ENCODE results near the gene ACTR3. TPM values are rescaled to one million over a fixed set of nuclear protein-coding genes. Genes with fewer than 3 reads are reported as not detected.

ACTR3 gene
- total RNA-seq, 1 experiment from 2014 or later, result 340 TPM

DNA sequence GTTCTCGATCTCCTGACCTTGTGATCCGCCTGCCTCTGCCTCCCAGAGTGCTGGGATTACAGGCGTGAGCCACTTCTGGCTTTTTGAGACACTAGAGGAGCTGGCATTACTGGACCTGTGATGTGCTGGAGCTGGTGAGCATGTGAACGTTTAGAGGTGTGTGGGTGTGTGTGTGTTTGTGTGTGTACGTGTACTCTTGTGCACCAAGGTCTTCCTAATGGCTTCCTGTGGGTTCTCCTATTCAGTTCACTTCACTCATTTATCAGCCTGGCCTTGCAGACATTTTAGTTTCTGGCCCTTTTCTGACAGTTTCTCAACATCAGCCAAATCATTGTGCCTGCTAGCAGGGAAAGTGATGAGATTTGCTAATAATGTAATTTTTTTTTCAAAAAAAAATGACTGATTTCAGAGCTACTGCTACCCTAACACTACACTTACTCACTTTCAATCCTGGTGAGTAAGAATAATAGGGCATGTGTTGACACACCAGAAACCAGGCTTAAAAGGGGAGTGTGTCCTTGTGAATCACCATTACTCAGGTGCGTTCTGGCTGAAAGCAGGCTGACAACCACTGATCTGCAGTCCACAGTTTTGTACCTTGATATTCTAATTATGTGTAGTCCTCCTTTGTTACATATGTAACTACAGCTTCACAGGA lies 41.0 kb upstream of the ACTR3 start:
- no peak for TF ChIP-seq CTCF (IDR thresholded peaks at IDR 0.05; ENCODE audit: insufficient read depth in 1 of 2, low read depth in 1 of 2, low read length in 1 of 2, severe bottlenecking in 1 of 2, unreplicated experiment in 1 of 2)
- POLR2A ChIA-PET, result no interaction called here
- intact Hi-C loops (cut with micrococcal nuclease; ENCODE audit: unreplicated experiment), result no loop called here
- CTCF ChIA-PET, result no interaction called here
- peaks cover 8% of the 10 kb centered on the region for H3K4me1 Mint-ChIP-seq (ENCODE audit: low read depth, unreplicated experiment)
- peaks cover 8% of the 10 kb centered on the region; the same call in 1 of the 2 replicates for H3K9me3 ChIP-seq
- H3K27ac Mint-ChIP-seq (ENCODE audit: unreplicated experiment), result no peak overlapping the region
- no peak for DNase-seq
- no peaks in the 10 kb centered on the region for H3K36me3 Mint-ChIP-seq (ENCODE audit: insufficient read depth, unreplicated experiment)
- BruUV-seq (replicated peaks), result no TSS peak
- H3K4me3 ChIP-seq (ENCODE audit: low read depth, low read length), result no peak overlapping the region
- no peaks in the 10 kb centered on the region for H3K27me3 ChIP-seq (replicated peaks; ENCODE audit: control insufficient read depth, insufficient read depth, low read length)
- H3K4me1 ChIP-seq, result peaks cover 9% of the 10 kb centered on the region; the same call in 1 of the 2 replicates
- no peaks in the 10 kb centered on the region for H3K36me3 ChIP-seq (ENCODE audit: control insufficient read depth, insufficient read depth, low read length)
- H3K9me3 Mint-ChIP-seq (ENCODE audit: unreplicated experiment), result peaks cover 12% of the 10 kb centered on the region
- H3K4me3 Mint-ChIP-seq (ENCODE audit: unreplicated experiment), result no peak overlapping the region
- no peaks in the 10 kb centered on the region for H3K27me3 Mint-ChIP-seq (ENCODE audit: insufficient read depth, unreplicated experiment)

DNA sequence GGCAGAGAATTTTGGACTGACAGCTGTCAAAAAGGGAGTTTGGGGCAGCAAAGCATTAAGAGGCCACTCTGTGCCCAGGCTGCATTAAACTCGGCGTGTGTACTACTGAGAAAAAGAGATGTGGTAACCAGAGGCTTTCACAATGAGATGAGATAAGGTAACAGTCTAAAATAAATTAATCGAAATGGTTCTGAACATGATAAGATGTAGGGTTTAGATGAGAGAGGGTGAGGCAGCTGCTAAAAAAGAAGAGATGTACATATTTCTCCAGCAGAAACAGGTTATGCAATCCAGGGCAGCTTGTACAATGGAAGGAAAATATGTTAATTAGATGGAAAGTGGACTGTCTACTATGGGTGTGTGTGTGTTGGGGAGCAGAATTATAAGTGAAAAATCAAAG lies 39.2 kb upstream of the ACTR3 start:
- no peak overlapping the region for H3K4me3 Mint-ChIP-seq (ENCODE audit: unreplicated experiment)

DNA sequence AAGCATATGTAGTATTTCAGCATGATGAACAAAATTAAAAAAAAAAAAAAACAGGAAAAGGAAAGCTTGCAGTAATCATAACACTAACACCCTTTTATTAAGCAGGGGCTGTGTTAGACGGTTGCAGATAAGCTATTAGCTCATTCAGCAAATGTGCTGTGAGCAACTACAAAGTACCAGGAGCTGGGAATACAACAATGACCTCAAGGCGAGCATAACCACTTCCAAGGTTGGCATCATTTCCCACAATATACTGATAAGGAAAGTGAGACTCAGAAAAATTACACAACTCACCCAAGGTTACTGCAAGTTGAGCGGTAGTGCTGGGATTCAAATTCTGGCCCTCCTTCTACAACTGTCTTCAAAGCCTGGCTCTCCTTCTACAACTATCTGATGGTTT lies 38.2 kb upstream of the ACTR3 start:
- Mint-ChIP-seq H3K9me3 (ENCODE audit: unreplicated experiment) (no peaks in the 10 kb centered on the region), H3K4me1 (ENCODE audit: low read depth, unreplicated experiment) (peaks cover 8% of the 10 kb centered on the region), H3K36me3 (ENCODE audit: insufficient read depth, unreplicated experiment) (no peaks in the 10 kb centered on the region), H3K27me3 (ENCODE audit: insufficient read depth, unreplicated experiment) (no peaks in the 10 kb centered on the region), H3K4me3 (ENCODE audit: unreplicated experiment) (no peak overlapping the region), H3K27ac (ENCODE audit: unreplicated experiment) (no peak overlapping the region)
- no peak for DNase-seq
- POLR2A ChIA-PET, result no interaction called here
- peaks cover 9% of the 10 kb centered on the region; the same call in 1 of the 2 replicates for H3K4me1 ChIP-seq
- intact Hi-C loops (cut with micrococcal nuclease; ENCODE audit: unreplicated experiment), result no loop called here
- H3K4me3 ChIP-seq (ENCODE audit: low read depth, low read length), result no peak overlapping the region
- H3K9me3 ChIP-seq, result peaks cover 4% of the 10 kb centered on the region; the same call in 1 of the 2 replicates
- no peaks in the 10 kb centered on the region for H3K36me3 ChIP-seq (ENCODE audit: control insufficient read depth, insufficient read depth, low read length)
- no peaks in the 10 kb centered on the region for H3K27me3 ChIP-seq (replicated peaks; ENCODE audit: control insufficient read depth, insufficient read depth, low read length)
- CTCF ChIA-PET, result no interaction called here
- TF ChIP-seq CTCF (IDR thresholded peaks at IDR 0.05; ENCODE audit: insufficient read depth in 1 of 2, low read depth in 1 of 2, low read length in 1 of 2, severe bottlenecking in 1 of 2, unreplicated experiment in 1 of 2), result no peak
- BruUV-seq (replicated peaks), result no TSS peak

More for the DNA sequence above, 39.2 kb upstream of the ACTR3 start:
- Histone ChIP-seq H3K4me3 (ENCODE audit: low read depth, low read length) (no peak overlapping the region), H3K27me3 (replicated peaks; ENCODE audit: control insufficient read depth, insufficient read depth, low read length) (no peaks in the 10 kb centered on the region), H3K9me3 (peaks cover 4% of the 10 kb centered on the region; the same call in 1 of the 2 replicates), H3K4me1 (peaks cover 9% of the 10 kb centered on the region; the same call in 1 of the 2 replicates), H3K36me3 (ENCODE audit: control insufficient read depth, insufficient read depth, low read length) (no peaks in the 10 kb centered on the region)
- CTCF ChIA-PET, result interaction anchor here (0.5 kb wide), 1 partner anchor 39 kb away, joined by 5 read pairs; the partner anchor contains the start of gene ACTR3
- H3K9me3 Mint-ChIP-seq (ENCODE audit: unreplicated experiment), result peaks cover 9% of the 10 kb centered on the region
- no peak overlapping the region for H3K27ac Mint-ChIP-seq (ENCODE audit: unreplicated experiment)
- H3K27me3 Mint-ChIP-seq (ENCODE audit: insufficient read depth, unreplicated experiment), result no peaks in the 10 kb centered on the region
- POLR2A ChIA-PET, result interaction anchor here (0.7 kb wide), 1 partner anchor 19 kb away, joined by 3 read pairs; no protein-coding TSS in a partner anchor
- intact Hi-C loops (cut with micrococcal nuclease; ENCODE audit: unreplicated experiment), result no loop called here
- no peaks in the 10 kb centered on the region for H3K36me3 Mint-ChIP-seq (ENCODE audit: insufficient read depth, unreplicated experiment)
- BruUV-seq (replicated peaks), result no TSS peak
- no peak for DNase-seq
- H3K4me1 Mint-ChIP-seq (ENCODE audit: low read depth, unreplicated experiment), result peaks cover 8% of the 10 kb centered on the region
- no peak for TF ChIP-seq CTCF (IDR thresholded peaks at IDR 0.05; ENCODE audit: insufficient read depth in 1 of 2, low read depth in 1 of 2, low read length in 1 of 2, severe bottlenecking in 1 of 2, unreplicated experiment in 1 of 2)

Measured in Caco-2 (cell line).